HG03045 (cell line): ENCODE data around the gene POLR2L.
A peak's percentile ranks its signal among the peaks of the same experiment; 100 is the strongest.

Experiments
- ATAC-seq: cut with Tn5 transposase; IDR thresholded peaks from one replicate; pipeline ENCODE4 v1.9.1; 2021; ENCODE audit warnings: mild to moderate bottlenecking, moderate library complexity; ENCODE audit not compliant: unreplicated experiment

Gene POLR2L

GRCh38 chr11:813456-814096 is 28.8 kb downstream of the POLR2L start:
- no peak for ATAC-seq

- no peak for ATAC-seq
Measured at GRCh38 chr11:813072-813455, 29.3 kb downstream of the POLR2L start.

DNA sequence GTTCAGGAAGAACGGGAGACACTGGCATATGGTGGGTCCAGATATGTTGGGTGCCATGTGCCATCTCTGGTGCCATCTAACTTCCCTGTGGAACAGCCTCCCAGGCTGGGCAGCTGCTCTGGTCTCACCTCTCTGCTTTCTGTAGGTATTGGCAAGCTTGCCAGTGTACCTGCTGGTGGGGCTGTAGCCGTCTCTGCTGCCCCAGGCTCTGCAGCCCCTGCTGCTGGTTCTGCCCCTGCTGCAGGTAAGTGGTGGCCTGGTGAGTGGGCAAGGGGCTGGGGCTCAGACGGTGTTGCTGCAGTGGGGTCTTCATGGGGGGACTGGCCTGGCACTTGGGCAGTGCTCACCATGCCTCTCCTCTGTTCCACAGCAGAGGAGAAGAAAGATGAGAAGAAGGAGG is 29.9 kb downstream of the POLR2L start:
- no peak for ATAC-seq

GRCh38 chr11:811446-812245 is 30.7 kb downstream of the POLR2L start:
- ATAC-seq: no peak

GRCh38 chr11:810040-810567 is 32.2 kb downstream of the POLR2L start:
- ATAC-seq: peak; percentile 8

DNA sequence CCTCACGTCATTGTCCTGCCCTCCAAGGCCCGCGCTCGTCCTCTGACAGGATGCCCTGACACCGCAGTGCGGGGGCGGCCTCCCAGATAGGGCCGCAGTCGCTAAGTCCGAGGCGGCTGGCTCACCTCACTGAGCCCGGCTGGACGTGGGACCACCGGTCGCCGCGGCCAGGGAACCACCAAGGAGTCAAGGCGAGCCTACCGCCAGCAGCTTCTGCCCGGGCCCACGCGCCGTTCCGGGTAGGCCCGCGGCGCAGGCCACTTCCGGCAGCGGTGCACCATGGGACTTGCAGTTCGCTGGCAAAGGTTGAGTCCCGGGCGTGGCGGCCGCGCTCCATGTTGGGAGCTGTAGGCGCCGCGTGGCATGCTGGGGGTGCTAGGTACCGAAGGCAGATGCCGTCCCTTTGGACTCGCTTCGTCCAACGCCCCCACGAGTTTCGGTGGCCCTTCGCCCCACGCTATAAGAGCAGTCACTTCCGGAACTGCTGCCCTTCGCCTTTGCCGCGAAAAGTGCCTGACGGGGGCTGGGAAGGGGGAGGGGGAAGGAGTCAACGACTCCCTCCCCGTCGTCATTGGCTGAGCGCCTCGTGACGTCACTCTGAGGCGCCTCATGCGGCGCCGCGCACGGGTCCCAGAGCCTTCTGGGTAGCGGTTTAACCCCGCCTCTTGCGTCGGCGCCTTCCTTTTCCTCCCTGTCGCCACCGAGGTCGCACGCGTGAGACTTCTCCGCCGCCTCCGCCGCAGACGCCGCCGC is 32.9 kb downstream of the POLR2L start, which contains the start of gene RPLP2:
Gene RPLP2 (plus strand): TSS at position 681 of the 753 bp plus-strand sequence. CDS start 268 bp downstream, outside the sequence.
- ATAC-seq: peak; percentile 71

DNA sequence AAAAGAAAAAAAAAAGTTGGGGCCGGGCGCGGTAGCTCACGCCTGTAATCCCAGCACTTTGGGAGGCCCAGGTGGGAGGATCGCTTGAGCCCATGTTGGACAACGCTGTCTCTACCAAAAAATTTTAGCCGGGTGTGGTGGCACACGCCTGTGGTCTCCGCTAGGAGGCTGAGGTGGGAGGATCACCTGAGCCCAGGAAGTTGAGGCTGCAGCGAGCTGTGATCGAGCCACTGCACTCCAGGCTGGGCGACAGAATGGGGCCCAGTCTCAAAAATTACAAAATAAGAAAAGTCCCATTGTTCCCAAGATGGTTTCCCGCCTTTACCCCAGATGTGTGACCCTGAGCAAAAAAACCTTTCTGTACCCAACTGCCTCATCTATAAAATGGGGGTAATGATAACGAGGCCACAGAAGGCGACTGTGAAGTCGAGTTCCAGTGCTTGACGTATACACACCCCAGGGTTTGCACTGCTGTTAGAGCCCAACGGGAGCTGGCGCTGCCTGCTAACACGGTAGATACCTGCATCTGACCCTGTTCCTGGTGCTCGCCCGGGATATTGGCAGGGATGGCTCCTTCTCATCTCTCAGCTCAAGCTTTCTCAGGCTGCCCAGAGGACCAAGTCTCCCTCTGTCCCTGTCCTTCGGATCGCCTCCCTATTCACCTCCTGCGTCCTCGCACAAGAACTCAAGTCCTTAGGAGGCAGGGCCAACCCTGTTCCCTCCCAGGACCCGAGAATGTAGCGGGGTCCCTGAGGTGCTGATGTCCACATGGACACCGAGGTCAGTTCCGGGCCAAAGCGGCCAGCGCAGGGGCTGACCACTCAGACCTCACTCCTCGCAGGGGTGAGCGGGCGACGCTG is 33.7 kb downstream of the POLR2L start:
- ATAC-seq: no peak

GRCh38 chr11:804599-804964 is 37.7 kb downstream of the POLR2L start:
- ATAC-seq: no peak

- no peak for ATAC-seq
Measured at GRCh38 chr11:803770-804598, 38.3 kb downstream of the POLR2L start.

- no peak for ATAC-seq
Measured at GRCh38 chr11:803467-803742, 38.9 kb downstream of the POLR2L start.

GRCh38 chr11:802693-803466 is 39.4 kb downstream of the POLR2L start:
- no peak for ATAC-seq

- ATAC-seq: no peak
Measured at GRCh38 chr11:802018-802617, 40.2 kb downstream of the POLR2L start.

DNA sequence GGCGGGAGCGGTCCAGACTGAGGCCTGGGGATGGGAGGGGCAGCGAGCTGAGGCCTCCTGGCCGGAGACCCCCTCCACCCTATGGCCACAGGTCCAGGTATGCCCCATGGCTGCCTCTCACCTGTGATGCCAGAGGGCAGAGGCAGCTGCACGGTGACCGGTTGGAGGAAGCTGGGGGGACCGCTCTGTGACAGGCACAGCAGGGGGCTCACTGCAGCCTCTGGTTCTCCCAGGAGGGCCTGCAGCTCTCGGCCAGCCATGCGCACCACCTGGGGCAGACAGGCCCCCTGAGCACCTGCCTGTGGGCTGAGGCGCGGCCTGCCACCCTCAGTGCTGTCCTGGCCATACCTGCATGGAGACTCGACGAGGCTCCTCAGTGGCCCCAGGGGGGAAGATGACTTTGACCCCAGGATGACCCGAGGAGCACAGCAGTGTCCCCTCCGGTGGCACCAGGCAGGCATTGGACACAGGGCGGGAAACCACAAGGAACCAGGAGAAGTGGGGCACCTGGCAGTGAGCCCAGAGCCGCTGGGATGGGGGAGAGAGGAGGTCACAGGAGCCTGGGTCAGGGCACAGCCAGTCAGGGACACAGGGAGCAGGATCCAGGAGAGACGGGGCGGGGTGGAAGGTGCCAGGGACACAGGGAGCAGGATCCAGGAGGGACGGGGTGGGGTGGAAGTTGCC is 41.1 kb downstream of the POLR2L start:
- ATAC-seq: no peak

GRCh38 chr11:800473-800872 is 41.9 kb downstream of the POLR2L start:
- no peak for ATAC-seq

DNA sequence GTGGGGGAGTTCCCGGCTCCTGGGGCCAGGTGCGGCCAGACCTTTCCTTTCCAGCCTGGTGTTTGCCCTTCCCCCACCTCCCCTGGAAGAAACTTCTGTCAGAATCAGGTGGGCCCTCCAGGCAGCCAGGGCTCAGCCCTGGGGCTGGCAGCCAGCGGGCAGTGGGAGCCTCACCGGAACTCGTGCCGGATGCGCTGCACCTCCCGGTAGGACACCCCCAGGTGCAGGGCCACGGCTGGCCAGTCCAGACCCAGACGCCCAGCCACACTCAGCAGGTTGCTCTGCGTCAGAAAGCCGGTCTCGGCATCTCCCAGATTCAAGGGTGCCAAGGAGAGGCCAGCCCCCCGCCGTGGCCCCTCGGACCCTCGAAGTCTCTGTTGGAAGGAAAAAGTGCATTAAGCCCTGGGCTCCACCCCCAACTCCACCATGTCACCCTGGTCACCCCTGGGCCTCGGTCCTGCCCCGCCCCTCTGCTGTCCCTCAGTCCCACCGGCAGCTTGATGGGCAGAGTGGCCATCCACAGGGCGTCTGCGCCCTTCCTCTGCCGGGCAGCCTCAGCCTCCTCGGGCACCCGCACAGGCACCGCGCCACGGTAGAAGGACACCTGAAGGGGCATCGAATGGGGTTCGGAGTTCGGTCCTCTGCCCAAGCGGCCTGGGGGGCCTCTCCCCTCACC is 42.5 kb downstream of the POLR2L start:
- ATAC-seq: no peak

GRCh38 chr11:798093-798713 is 44.1 kb downstream of the POLR2L start, which contains the start of gene SLC25A22:
Gene SLC25A22, minus strand, starts transcription at chr11:798281. Its CDS starts 3,275 bp downstream, at chr11:795006.
- peak; percentile 60 for ATAC-seq
